Measurements from ENCODE around the gene GPR37L1.

- TF ChIP-seq CTCF (conservative IDR thresholded peaks at IDR 0.05; ENCODE audit: low read length) (no peak), EZH2phosphoT487 (IDR thresholded peaks at IDR 0.05; ENCODE audit: borderline replicate concordance, low read depth, low read length) (no peak)
Observed at GRCh38 chr1:202130816-202131522, 8.3 kb downstream of the GPR37L1 start.

All from OCI-LY7 (cell line).